IPS-15b (cell line): ENCODE measurements around the gene FBRSL1.
"Not testable (repeated sequence)": the region's sequence is repeated elsewhere in the genome, so short reads cannot be mapped to it uniquely, and the experiment has no call there.

Source experiments
- H3K27me3 ChIP-seq: one replicate; pipeline ENCODE4 v1.6.1; 2013; ENCODE audit warnings: low read length; ENCODE audit not compliant: control insufficient read depth, insufficient read depth
- H3K36me3 ChIP-seq: one replicate; pipeline ENCODE4 v1.6.1; 2013; ENCODE audit warnings: low read length; ENCODE audit not compliant: control insufficient read depth, insufficient read depth
- H3K4me1 ChIP-seq: one replicate; pipeline ENCODE4 v1.6.1; 2013; ENCODE audit warnings: mild to moderate bottlenecking, low read length; ENCODE audit not compliant: control insufficient read depth, insufficient read depth
- H3K4me3 ChIP-seq: one replicate; pipeline ENCODE4 v1.5.1; 2013; ENCODE audit warnings: low read depth, low read length
- H3K9ac ChIP-seq: one replicate; pipeline ENCODE4 v1.6.1; 2013; ENCODE audit warnings: low read depth, mild to moderate bottlenecking, low read length
- H3K9me3 ChIP-seq: one replicate; pipeline ENCODE4 v1.6.1; 2013; ENCODE audit warnings: mild to moderate bottlenecking, low read length; ENCODE audit not compliant: control insufficient read depth, insufficient read depth

FBRSL1 gene

DNA sequence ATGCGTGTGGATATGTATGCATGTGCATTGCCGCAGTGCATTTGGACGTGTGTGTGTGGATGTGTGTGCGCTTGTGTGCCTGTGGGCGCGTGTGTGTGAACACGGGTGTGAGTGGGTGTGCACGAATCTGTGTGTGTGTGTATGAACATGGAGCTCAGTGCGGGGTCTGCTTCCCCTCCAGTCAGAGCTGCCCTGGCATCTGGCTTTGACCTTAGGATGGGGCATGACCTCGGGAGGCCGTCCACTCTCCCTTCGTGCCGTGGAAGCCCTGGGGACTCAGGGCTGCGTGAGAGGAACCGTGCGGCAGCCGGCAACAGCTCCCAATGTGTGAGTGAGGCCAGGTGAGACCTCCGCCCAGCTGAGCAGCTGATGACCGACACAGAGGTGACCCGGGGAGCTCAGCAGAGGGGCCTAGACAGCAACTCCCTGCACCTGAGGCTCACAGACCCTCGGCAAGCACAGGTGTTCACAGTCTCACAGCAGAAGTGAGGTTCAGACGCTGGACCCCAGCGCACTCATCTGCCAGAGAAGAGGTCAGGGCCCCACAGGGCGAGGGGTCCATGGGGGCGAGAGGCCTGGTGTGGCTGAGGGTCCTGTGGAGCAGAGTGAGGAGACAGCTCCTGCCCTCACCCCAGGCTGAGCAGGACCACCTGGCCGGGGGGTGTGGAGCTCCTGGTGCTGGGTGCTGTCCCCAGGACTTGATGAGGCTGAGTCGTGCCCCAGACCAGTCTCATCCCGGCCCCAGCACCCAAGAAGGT, 33.6 kb upstream of the FBRSL1 start:
- no peaks in the 10 kb centered on the region for H3K36me3 ChIP-seq
- no peak overlapping the region for H3K9ac ChIP-seq
- H3K4me1 ChIP-seq = no peaks in the 10 kb centered on the region
- no peak overlapping the region for H3K4me3 ChIP-seq
- H3K27me3 ChIP-seq = peaks cover 46% of the 10 kb centered on the region
- peaks cover 4% of the 10 kb centered on the region for H3K9me3 ChIP-seq

DNA sequence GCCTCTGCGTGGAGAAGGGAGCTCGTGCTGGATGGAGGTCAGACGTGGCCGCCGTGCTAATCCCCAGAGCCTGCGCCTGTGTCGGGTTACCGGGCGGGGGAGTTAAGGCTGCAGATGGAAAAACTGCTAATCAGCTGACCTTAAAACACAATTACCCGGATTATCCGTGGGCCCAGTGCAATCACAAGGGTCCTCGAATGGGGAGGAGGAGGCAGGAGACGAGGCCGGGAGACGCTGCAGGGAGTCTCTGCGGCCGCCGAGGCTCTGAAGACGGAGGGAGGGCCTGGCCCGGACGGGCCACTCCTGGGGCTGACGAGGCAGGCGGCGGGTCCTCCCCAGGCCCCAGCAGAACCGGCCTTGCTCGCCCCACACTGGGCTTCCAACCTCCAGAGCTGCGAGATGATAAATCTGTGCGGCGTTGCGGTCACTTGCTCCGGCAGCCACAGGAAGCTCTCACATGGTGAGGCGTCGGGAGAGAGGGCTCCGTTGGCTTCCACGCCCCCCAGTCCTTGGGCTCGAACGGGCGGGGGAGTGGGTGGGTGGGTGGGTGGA, 32.9 kb upstream of the FBRSL1 start:
- H3K4me1 ChIP-seq = no peaks in the 10 kb centered on the region
- no peak overlapping the region for H3K4me3 ChIP-seq
- no peaks in the 10 kb centered on the region for H3K36me3 ChIP-seq
- no peak overlapping the region for H3K9ac ChIP-seq
- peaks cover 49% of the 10 kb centered on the region for H3K27me3 ChIP-seq
- H3K9me3 ChIP-seq = peaks cover 4% of the 10 kb centered on the region

DNA sequence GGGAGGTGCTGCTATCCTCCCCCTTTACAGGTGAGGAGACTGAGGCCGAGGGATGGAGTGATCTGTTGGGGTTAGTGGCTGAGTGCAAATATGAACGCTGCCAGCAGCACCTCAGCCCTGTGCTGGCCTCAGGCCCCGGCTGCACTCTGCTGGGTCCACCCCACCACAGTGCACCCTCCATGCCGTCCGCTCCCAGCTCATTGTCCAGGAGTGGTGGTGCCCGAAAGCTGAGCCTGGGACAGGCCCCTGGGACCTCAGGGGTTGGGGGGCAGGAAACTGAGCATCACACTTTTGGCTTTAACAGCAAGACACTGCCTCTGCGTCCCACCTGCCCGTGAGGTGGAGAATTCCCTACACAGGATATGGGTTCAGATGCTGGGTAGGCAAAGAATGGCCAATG, 31.5 kb upstream of the FBRSL1 start:
- H3K4me1 ChIP-seq = no peaks in the 10 kb centered on the region
- H3K9me3 ChIP-seq = peaks cover 4% of the 10 kb centered on the region
- no peaks in the 10 kb centered on the region for H3K36me3 ChIP-seq
- peaks cover 50% of the 10 kb centered on the region for H3K27me3 ChIP-seq
- H3K9ac ChIP-seq = no peak overlapping the region
- no peak overlapping the region for H3K4me3 ChIP-seq

DNA sequence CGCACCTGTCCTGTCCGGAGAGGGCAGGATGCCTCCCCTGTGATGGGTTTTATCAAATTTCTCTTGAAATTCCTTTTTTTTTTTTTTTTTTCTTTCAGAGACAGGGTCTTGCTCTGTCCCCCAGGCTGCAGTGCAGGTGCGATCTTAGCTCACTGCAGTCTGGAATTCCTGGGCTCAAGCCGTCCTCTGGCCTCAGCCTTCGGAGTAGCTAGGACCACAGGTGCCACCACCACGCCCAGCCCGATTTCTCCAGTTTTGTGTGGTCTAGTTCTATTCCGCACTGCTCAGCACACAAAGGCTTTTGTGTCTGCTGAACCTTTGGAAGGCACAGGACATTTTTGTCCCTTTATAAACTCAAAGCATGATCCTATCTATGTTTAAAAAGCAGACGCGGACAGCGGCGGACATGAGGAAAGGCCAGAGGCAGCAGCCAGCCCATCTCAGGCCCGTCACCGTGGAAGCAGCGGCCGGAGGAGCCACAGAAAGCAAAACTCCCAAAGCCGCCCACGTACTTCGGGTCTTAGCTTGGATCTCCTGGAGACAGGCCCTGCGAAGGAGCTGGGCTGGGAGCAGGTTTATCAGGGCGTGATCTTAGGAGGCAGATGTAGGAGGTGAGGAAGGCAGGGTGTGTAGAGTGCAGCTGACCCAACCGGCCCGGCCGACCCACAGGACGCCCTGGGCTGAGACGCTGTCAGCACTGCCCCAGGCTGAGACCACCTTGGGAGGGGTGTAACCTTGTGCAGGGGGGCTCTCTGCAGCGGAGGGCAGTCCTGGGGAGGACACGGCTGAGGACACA, 30.9 kb upstream of the FBRSL1 start:
- no peaks in the 10 kb centered on the region for H3K4me1 ChIP-seq
- H3K27me3 ChIP-seq = peaks cover 46% of the 10 kb centered on the region
- no peak overlapping the region for H3K9ac ChIP-seq
- no peaks in the 10 kb centered on the region for H3K36me3 ChIP-seq
- H3K4me3 ChIP-seq = no peak overlapping the region
- H3K9me3 ChIP-seq = peaks cover 4% of the 10 kb centered on the region

DNA sequence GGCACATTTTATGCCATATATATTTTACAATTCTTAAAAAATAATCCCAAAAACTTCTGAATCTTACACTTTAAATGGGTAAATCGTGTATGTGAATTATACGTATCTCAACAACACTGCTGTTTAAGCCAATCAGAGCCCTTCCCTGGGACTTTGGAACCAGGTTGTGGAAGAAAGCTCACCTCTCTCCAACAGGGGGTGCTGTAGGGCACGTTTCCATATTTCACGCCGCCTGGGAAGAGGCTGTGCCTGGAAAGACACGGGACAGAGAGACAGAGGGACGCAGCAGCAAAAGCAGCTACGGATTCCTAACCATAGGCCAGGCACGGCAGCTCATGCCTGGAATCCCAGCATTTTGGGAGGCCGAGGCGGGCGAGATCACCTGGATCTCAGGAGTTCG, 29.4 kb upstream of the FBRSL1 start:
- Histone ChIP-seq H3K9me3 (peaks cover 4% of the 10 kb centered on the region), H3K36me3 (no peaks in the 10 kb centered on the region), H3K27me3 (peaks cover 42% of the 10 kb centered on the region), H3K4me3 (no peak overlapping the region), H3K9ac (no peak overlapping the region), H3K4me1 (no peaks in the 10 kb centered on the region)

DNA sequence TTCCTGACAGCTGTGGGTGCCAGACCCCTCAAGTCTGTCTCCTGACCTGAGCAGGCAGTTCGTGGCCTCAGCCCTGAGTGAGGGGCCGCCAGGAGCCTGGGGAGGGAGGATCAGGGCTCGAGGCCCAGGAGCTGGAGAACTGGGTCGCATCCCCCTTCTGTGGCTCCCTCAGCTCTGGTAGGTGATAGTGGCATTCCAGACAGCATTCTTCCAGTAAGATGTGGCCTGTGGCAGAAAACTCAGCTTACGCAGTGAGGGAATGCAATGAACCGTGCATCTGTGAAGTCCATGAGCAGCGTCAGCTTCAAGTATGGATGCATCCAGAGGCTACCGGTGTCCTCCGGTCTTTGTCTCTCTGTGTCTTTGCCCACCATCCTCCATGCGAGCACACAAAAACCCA, 28.4 kb upstream of the FBRSL1 start:
- peaks cover 4% of the 10 kb centered on the region for H3K9me3 ChIP-seq
- H3K4me3 ChIP-seq = no peak overlapping the region
- H3K27me3 ChIP-seq = peaks cover 37% of the 10 kb centered on the region
- H3K9ac ChIP-seq = no peak overlapping the region
- no peaks in the 10 kb centered on the region for H3K36me3 ChIP-seq
- no peaks in the 10 kb centered on the region for H3K4me1 ChIP-seq

DNA sequence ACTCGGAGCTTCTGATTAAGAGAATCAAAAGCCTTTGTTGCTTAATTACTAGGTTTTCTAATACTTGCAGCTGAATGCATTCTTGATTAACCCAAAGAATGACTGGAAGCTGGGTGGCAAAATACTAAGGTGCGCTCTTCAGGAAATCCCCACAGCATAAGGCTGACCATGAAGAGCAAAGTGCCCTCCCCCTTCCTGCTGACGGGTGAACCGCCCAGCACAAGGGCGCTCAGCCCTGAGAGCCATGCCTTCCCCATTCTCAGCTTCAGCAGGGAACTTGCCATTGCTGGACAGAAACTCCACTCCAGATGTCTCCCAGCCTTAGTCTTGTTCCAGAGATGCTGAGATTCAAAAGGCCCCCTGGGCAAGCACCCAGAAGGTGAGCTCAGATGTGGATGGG, 27.2 kb upstream of the FBRSL1 start:
- no peak overlapping the region for H3K9ac ChIP-seq
- peaks cover 45% of the 10 kb centered on the region for H3K27me3 ChIP-seq
- no peak overlapping the region for H3K4me3 ChIP-seq
- no peaks in the 10 kb centered on the region for H3K36me3 ChIP-seq
- no peaks in the 10 kb centered on the region for H3K4me1 ChIP-seq
- H3K9me3 ChIP-seq = peaks cover 4% of the 10 kb centered on the region

DNA sequence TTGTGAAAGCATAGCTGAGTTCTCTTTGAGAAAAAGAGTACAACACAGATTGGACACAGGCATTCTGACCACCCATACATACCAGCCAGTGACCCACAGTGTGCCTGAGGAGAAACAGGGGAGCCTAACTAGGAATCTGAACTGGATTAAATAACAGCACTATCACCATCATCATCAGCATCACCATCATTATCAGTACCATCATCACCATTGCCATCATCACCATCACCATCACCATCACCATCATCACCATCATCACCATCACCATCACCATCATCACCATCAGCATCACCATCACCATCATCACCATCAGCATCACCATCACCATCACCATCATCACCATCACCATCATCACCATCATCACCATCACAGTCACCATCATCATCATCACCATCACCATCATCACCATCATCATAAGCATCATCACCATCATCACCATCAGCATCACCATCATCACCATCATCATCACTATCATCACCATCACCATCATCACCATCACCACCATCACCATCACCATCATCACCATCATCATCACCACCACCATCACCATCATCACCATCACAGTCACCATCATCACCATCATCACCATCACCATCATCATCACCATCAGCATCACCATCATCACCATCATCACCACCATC, 26.5 kb upstream of the FBRSL1 start:
- H3K4me3 ChIP-seq, H3K9ac ChIP-seq, H3K9me3 ChIP-seq, H3K4me1 ChIP-seq, H3K36me3 ChIP-seq: not testable (repeated sequence)
- peaks cover 41% of the 10 kb centered on the region for H3K27me3 ChIP-seq

DNA sequence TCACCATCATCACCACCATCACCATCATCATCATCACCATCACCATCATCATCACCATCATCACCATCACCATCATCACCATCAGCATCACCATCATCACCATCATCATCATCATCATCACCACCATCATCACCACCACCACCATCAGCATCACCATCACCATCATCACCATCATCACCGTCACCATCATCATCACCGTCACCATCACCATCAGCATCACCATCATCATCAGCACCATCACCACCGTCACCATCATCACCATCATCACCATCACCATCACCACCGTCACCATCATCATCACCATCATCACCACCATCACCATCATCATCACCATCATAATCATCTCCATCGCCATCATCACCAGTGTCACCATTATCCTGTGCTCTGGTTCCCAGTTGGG, 25.6 kb upstream of the FBRSL1 start:
- H3K27me3 ChIP-seq = peaks cover 35% of the 10 kb centered on the region
- H3K4me1 ChIP-seq, H3K4me3 ChIP-seq, H3K9me3 ChIP-seq, H3K36me3 ChIP-seq, H3K9ac ChIP-seq: not testable (repeated sequence)

DNA sequence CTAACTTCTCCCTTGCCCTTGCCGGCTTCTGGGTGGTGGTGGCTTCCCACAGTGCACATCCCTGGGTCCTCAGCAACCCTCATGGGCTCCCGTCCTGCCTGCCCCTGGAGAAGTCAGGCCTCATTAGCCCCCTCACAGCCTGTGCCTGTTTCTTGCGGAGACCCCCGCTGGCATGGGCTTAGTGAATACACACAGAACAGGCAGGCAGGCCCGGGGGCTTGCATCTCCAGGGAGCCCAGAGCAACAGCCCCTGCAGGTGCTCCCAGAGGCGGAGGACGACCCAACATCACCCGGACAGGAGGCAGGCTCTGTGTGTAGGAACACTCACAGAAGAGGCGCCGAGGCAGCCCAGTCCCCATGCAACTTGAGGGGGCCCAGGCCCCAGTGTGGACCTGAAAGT, 25.1 kb upstream of the FBRSL1 start:
- peaks cover 31% of the 10 kb centered on the region for H3K27me3 ChIP-seq
- no peak overlapping the region for H3K9ac ChIP-seq
- no peaks in the 10 kb centered on the region for H3K36me3 ChIP-seq
- no peak overlapping the region for H3K4me3 ChIP-seq
- no peaks in the 10 kb centered on the region for H3K4me1 ChIP-seq
- H3K9me3 ChIP-seq = peaks cover 4% of the 10 kb centered on the region

DNA sequence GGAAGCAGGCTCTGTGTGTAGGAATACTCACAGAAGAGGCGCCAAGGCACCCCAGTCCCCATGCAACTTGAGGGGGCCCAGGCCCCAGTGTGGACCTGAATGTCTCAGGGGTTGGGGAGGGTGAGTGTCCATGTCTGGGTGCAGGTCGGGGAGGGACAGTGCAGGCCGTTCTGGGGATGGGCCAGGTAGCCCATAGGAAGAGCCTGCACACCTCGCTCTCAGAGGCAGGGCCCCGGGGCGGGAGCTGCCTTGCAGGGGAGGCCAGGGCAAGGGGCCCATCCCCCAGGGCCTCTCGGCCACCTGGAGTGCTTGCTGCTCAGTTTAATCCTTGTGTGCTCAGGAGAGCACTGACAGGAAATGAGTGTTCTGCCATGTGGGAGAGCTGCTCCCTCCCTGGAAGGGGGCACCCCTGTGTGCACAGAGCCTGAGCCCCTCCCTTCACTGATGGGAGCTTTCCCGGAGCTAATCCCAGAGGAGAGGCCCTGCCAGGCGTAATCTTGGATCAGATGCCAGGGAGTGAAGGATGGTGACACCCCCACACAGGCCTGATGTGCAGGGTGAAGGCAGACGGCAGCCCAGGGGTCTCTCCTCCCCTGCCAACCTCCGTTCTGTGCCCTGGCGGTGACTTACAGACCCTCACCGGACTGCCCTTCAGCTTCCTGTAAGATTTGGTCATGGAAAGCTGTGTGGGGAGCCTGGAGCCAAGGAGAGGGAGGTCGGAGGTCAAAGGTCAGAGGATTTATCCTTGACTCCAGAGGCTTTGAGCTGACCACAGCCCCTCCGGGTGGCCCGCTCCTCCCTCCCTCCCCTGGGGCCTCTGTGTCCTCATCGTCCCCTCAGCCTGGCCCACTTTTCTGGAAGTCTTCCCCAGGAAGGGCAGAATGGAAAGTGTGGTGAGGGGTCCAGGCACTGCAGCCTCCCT, 24.4 kb upstream of the FBRSL1 start:
- Histone ChIP-seq H3K36me3 (no peaks in the 10 kb centered on the region), H3K4me1 (no peaks in the 10 kb centered on the region), H3K9ac (no peak overlapping the region), H3K4me3 (no peak overlapping the region), H3K9me3 (peaks cover under 1% of the 10 kb centered on the region), H3K27me3 (peaks cover 31% of the 10 kb centered on the region)
